Caco-2 (cell line): ENCODE data around the gene PLEKHA4. TPM values are rescaled to one million over a fixed set of nuclear protein-coding genes. Genes with fewer than 3 reads are reported as not detected.

Experiments
- Bru-seq: library from RNA; stranded (reverse); fragments of 400-500 nt; gene quantifications from one replicate; lab custom pipeline; 2021; lab: Mats Ljungman, UMichigan
- BruChase-seq, 2 experiments: library from RNA; stranded (reverse); fragments of 400-500 nt; gene quantifications; one replicate each; lab custom pipeline; 2021; lab: Mats Ljungman, UMichigan
- BruUV-seq: library from RNA; stranded (reverse); fragments of 400-500 nt; replicated peaks from 2 replicates; lab custom pipeline; 2021; lab: Mats Ljungman, UMichigan
- CTCF ChIA-PET: fragments of 300-600 bp; sonication (Branson Sonifier 250); formaldehyde crosslinking; loops from one replicate; lab custom pipeline; 2022; ENCODE audit warnings: antibody characterized with exemption; lab: Charles Lee
- POLR2A ChIA-PET: fragments of 300-600 bp; sonication (Branson Sonifier 250); formaldehyde crosslinking; loops from one replicate; lab custom pipeline; 2022; ENCODE audit warnings: antibody characterized with exemption; lab: Charles Lee
- DNase-seq, 2 experiments: peaks; one replicate each; pipeline versions ENCODE4 v3.0.0 to v3.0.0-alpha.2; 2020 to 2022
- H3K27me3 ChIP-seq: replicated peaks from 2 replicates; pipeline ENCODE4 v1.6.0; 2011; ENCODE audit warnings: low read length; ENCODE audit not compliant: control insufficient read depth, insufficient read depth
- H3K36me3 ChIP-seq: 2 replicates; pipeline ENCODE4 v1.5.1; 2011; ENCODE audit warnings: low read length; ENCODE audit not compliant: control insufficient read depth, insufficient read depth
- H3K4me1 ChIP-seq: fragments of 250-450 bp; sonication (Bioruptor Pico); 2 replicates; pipeline ENCODE4 v1.5.1; 2020; ENCODE audit warnings: mild to moderate bottlenecking
- H3K4me3 ChIP-seq: 2 replicates; pipeline ENCODE4 v1.5.1; 2011; ENCODE audit warnings: low read depth, mild to moderate bottlenecking, control low read depth, low read length
- H3K9me3 ChIP-seq: fragments of 250-450 bp; sonication (Bioruptor Pico); 2 replicates; pipeline ENCODE4 v1.5.1; 2020; ENCODE audit warnings: mild to moderate bottlenecking, moderate library complexity
- H3K27ac Mint-ChIP-seq: one replicate; pipeline ENCODE4 v1.8.0; 2022; ENCODE audit warnings: mixed read lengths; ENCODE audit not compliant: unreplicated experiment
- H3K27me3 Mint-ChIP-seq: one replicate; pipeline ENCODE4 v1.8.0; 2022; ENCODE audit warnings: mixed read lengths; ENCODE audit not compliant: insufficient read depth, unreplicated experiment
- H3K36me3 Mint-ChIP-seq: one replicate; pipeline ENCODE4 v1.8.0; 2022; ENCODE audit warnings: mild to moderate bottlenecking, mixed read lengths; ENCODE audit not compliant: insufficient read depth, unreplicated experiment
- H3K4me1 Mint-ChIP-seq: one replicate; pipeline ENCODE4 v1.8.0; 2022; ENCODE audit warnings: low read depth, mixed read lengths; ENCODE audit not compliant: unreplicated experiment
- H3K4me3 Mint-ChIP-seq: one replicate; pipeline ENCODE4 v1.8.0; 2022; ENCODE audit warnings: mild to moderate bottlenecking, moderate library complexity, mixed read lengths; ENCODE audit not compliant: unreplicated experiment
- H3K9me3 Mint-ChIP-seq: one replicate; pipeline ENCODE4 v1.8.0; 2022; ENCODE audit warnings: mixed read lengths; ENCODE audit not compliant: unreplicated experiment
- CTCF ChIP-seq, 2 experiments: fragments of 200-600 bp in 1 of 2; IDR thresholded peaks; 1 replicate in 1 of 2; 2 replicates in 1 of 2; pipeline versions ENCODE4 v1.5.1 to v1.8.0; 2011 to 2022; ENCODE audit warnings: antibody characterized with exemption in 1 of 2, control low read depth in 1 of 2, inconsistent platforms in 1 of 2, low read depth in 1 of 2, low read length in 1 of 2, mild to moderate bottlenecking in 1 of 2, moderate library complexity in 1 of 2; ENCODE audit not compliant: insufficient read depth in 1 of 2, severe bottlenecking in 1 of 2, unreplicated experiment in 1 of 2
- intact Hi-C: fragments of 100-400 bp; cut with micrococcal nuclease; formaldehyde crosslinking; loops from one replicate; pipeline ENCODE4 v1.10.0; 2022; ENCODE audit not compliant: unreplicated experiment
- long read RNA-seq: library from polyadenylated mRNA; stranded (forward); transcript quantifications from one replicate; pipeline ENCODE4 v2.0.0, GENCODE V29; 2022
- total RNA-seq: library from RNA; stranded (reverse); gene quantifications from 2 replicates; pipeline ENCODE4 v1.2.3, GENCODE V29; 2022

Gene PLEKHA4
- total RNA-seq (3.9 and 5.6 TPM in 2 replicates), Bru-seq, nascent RNA (percentile 36 among the genes with signal in this experiment), BruChase-seq, experiment 1, labeled RNA remaining after a 2-hour chase (percentile 35 among the genes with signal in this experiment), BruChase-seq, experiment 2, labeled RNA remaining after a 6-hour chase (percentile 38 among the genes with signal in this experiment)
- long read RNA-seq, partial matches to known transcripts: 0 of 6 reads
- long read RNA-seq, other reads (novel, unspliced or antisense): 4 of 6 reads

GRCh38 chr19:48868114-48868886 is at the start of gene PLEKHA4:
PLEKHA4 (minus strand) TSS chr19:48868617; CDS start chr19:48867620, 997 bp downstream.
- Histone ChIP-seq H3K36me3 (peaks cover 2% of the 10 kb centered on the region), H3K4me1 (peaks cover 30% of the 10 kb centered on the region), H3K27me3 (no peaks in the 10 kb centered on the region), H3K9me3 (no peaks in the 10 kb centered on the region), H3K4me3 (peak within 1 kb of the TSS; percentile 21)
- ChIA-PET CTCF (interaction anchor here (1.3 kb wide), 1 partner anchor 26 kb away, joined by 4 read pairs; no protein-coding TSS in a partner anchor), POLR2A (interaction anchor here (0.7 kb wide), 2 partner anchors 18 to 611 kb away, joined by 3 to 5 read pairs; no protein-coding TSS in a partner anchor)
- H3K4me1 Mint-ChIP-seq: peaks cover 30% of the 10 kb centered on the region
- peaks cover 15% of the 10 kb centered on the region for H3K36me3 Mint-ChIP-seq
- H3K27me3 Mint-ChIP-seq: peaks cover 3% of the 10 kb centered on the region
- H3K27ac Mint-ChIP-seq: peak within 1 kb of the TSS; percentile 76
- no peaks in the 10 kb centered on the region for H3K9me3 Mint-ChIP-seq
- intact Hi-C loops: no loop called here
- no peak for DNase-seq
- BruUV-seq: no TSS peak
- H3K4me3 Mint-ChIP-seq: peak within 1 kb of the TSS; percentile 30
- TF ChIP-seq CTCF (IDR thresholded peaks at IDR 0.05; ENCODE audit: insufficient read depth in 1 of 2, low read depth in 1 of 2, low read length in 1 of 2, severe bottlenecking in 1 of 2, unreplicated experiment in 1 of 2): no peak

- intact Hi-C loops: no loop called here
- ChIA-PET POLR2A (interaction anchor here (0.7 to 1.1 kb wide), 3 partner anchors 15 to 46 kb away, joined by 3 to 9 read pairs (median 5); partner anchors contain the start of gene DHDH), CTCF (interaction anchor here (1.1 kb wide), 1 partner anchor 18 kb away, joined by 3 read pairs; the partner anchor contains the start of gene NUCB1)
- no peaks in the 10 kb centered on the region for H3K27me3 ChIP-seq
- no peaks in the 10 kb centered on the region for H3K9me3 ChIP-seq
- H3K36me3 Mint-ChIP-seq: peaks cover 30% of the 10 kb centered on the region
- H3K27ac Mint-ChIP-seq: no peak overlapping the region
- no peaks in the 10 kb centered on the region for H3K4me1 Mint-ChIP-seq
- no TSS peak for BruUV-seq
- no peak for TF ChIP-seq CTCF (IDR thresholded peaks at IDR 0.05; ENCODE audit: insufficient read depth in 1 of 2, low read depth in 1 of 2, low read length in 1 of 2, severe bottlenecking in 1 of 2, unreplicated experiment in 1 of 2)
- H3K4me3 Mint-ChIP-seq: no peak overlapping the region
- no peak overlapping the region for H3K4me3 ChIP-seq
- no peak for DNase-seq
- no peaks in the 10 kb centered on the region for H3K9me3 Mint-ChIP-seq
- no peaks in the 10 kb centered on the region for H3K4me1 ChIP-seq
- H3K36me3 ChIP-seq: peaks cover 8% of the 10 kb centered on the region
- H3K27me3 Mint-ChIP-seq: no peaks in the 10 kb centered on the region
Observed at GRCh38 chr19:48918071-48918470, 49.7 kb upstream of the PLEKHA4 start.

GRCh38 chr19:48915757-48916156 is 47.3 kb upstream of the PLEKHA4 start:
- Mint-ChIP-seq H3K4me3 (no peak overlapping the region), H3K27me3 (no peaks in the 10 kb centered on the region), H3K27ac (no peak overlapping the region), H3K9me3 (no peaks in the 10 kb centered on the region), H3K36me3 (peaks cover 34% of the 10 kb centered on the region), H3K4me1 (no peaks in the 10 kb centered on the region)
- Histone ChIP-seq H3K4me1 (no peaks in the 10 kb centered on the region), H3K4me3 (no peak overlapping the region), H3K9me3 (no peaks in the 10 kb centered on the region), H3K36me3 (peaks cover 10% of the 10 kb centered on the region), H3K27me3 (no peaks in the 10 kb centered on the region)
- BruUV-seq: no TSS peak
- intact Hi-C loops: no loop called here
- DNase-seq: no peak
- CTCF ChIA-PET: no interaction called here
- POLR2A ChIA-PET: interaction anchor here (0.6 kb wide), 1 partner anchor 212 kb away, joined by 5 read pairs; no protein-coding TSS in a partner anchor
- no peak for TF ChIP-seq CTCF (IDR thresholded peaks at IDR 0.05; ENCODE audit: insufficient read depth in 1 of 2, low read depth in 1 of 2, low read length in 1 of 2, severe bottlenecking in 1 of 2, unreplicated experiment in 1 of 2)
